T47D (cell line): ENCODE results near the gene SPAAR.

ENCODE experiments used
- DNase-seq, 2 experiments: peaks; one replicate each; pipeline versions ENCODE4 v3.0.0 to v3.0.0-alpha.2; 2011 to 2012; ENCODE audit warnings: low read depth in 1 of 2, low spot score in 1 of 2
- JUND ChIP-seq: IDR thresholded peaks from 2 replicates; pipeline ENCODE4 v1.6.1; 2012; ENCODE audit warnings: low read depth
- in situ Hi-C: cut with HindIII; loops from 2 replicates; pipeline ENCODE4 v1.10.0; 2016; ENCODE audit warnings: low sequenced_read_pairs, low pct_unique_long_range_greater_than_20kb

Gene SPAAR, protein sequence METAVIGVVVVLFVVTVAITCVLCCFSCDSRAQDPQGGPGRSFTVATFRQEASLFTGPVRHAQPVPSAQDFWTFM

DNA sequence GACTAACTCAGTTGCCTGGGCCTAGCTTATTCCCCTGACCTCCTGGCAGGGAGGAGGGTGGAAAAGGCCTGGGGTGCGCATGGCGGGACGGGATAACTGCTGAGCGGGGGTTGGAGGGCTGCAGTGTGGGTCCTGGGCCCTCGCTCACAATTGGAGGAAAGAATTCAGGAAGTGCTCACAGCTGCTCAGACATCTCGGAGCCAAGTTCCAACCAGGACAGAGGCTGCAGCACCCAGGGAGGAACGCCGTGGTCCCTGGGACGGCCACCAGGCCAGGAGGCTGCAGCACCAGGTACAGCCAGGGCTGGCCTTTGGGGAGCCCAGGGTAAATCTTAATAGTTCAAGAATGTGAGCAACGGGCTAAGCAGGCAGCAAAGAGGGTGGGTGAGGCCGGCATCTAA lies at the start of gene SPAAR:
SPAAR (plus strand) TSS at position 217 of the 400 bp plus-strand sequence. CDS start 974 bp downstream, outside the sequence.
- no peak for TF ChIP-seq JUND
- in situ Hi-C loops = no loop called here
- DNase-seq = no peak

DNA sequence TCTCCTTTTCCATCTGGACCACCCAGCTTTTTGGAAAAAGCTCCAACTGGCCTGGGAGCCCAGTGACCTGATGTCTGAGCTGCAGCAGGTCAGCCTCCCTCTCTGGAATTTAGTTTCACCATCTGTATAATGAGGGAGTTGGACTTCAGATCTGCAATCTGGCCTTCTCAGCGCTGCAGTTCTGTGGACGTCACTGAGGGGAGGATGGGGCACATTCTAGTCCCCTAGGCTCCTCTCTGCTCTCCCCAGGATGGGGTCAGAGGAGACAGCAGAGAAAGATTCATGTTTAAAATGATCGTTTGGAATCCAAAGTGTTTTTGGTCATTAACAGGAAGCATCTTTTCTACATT lies 49.3 kb upstream of the SPAAR start:
- in situ Hi-C loops = no loop called here
- no peak for DNase-seq
- TF ChIP-seq JUND = no peak

DNA sequence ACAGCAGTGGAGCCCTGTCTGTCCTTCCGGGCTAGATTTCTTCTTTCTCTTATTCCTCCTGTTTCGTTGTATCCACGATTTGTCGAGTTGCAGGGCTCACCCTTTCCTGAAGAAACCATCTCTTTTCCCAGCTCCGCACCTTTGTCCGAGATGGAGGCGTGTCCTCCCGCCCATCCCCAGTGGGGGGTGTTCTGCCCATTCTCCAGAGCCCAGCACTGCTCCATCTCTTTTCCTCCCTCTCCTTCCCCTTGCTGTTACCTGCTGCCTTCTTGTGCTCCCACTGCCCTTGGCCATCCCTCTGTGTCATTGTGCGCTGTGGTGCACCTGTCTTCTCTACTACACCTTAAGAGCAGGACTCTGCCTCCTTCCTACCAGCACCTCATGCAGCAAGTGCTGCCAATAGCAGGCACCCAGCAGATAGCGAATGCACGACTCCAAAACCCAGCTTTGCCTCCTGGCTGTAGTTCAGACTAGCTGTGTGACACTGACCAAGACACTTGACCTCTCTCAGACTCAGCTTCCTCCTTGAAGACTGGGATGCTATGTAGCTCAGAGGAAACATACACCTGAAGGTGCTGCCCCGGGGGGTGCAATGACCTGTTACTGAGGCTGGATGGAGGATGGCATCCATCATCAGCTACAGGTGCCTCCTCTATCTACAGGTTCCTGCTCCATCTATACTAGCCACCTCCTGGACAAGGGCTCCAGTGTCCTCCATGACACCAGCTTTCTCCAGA lies 48.0 kb upstream of the SPAAR start:
- in situ Hi-C loops = no loop called here
- TF ChIP-seq JUND = no peak
- DNase-seq = no peak

DNA sequence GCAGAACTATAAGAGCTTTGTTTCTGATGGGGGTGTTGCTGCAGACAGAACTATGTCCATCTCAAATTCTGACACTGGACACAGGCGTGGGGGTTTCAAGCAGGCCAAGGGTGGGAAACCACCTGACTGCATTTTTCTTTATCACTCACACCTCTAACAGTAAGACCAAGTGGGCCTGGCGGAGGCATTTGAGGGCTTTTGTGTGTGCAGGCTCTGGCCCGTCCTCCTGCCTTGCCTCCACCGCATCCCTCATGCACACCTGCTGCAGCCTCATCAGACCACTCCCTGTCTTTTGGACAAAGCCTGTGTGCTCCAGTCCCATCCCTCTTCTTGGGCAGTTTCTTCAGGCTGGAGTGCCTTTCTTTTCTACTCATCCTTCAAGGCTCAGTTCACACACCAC lies 47.0 kb upstream of the SPAAR start:
- DNase-seq = no peak
- TF ChIP-seq JUND = no peak
- in situ Hi-C loops = no loop called here

DNA sequence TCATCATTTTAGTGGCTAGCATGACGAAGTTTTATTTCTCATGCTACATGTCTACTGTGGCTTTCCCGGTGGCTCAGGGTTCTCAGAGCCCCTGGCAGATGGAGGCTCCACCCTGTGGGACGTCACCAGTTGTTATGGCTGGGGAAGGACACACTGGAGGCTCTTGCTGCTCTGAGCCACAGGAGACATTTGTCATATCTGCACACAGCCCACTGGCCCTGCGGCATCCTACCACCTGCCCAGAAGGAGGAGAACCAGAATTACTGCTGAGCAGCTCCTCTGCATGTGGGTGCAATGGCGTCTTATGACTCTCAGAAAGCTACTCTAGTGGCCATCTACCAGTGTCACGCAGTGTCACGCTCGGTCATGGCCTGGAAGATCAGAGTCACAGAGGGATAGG lies 45.7 kb upstream of the SPAAR start:
- no peak for DNase-seq
- in situ Hi-C loops = no loop called here
- no peak for TF ChIP-seq JUND

DNA sequence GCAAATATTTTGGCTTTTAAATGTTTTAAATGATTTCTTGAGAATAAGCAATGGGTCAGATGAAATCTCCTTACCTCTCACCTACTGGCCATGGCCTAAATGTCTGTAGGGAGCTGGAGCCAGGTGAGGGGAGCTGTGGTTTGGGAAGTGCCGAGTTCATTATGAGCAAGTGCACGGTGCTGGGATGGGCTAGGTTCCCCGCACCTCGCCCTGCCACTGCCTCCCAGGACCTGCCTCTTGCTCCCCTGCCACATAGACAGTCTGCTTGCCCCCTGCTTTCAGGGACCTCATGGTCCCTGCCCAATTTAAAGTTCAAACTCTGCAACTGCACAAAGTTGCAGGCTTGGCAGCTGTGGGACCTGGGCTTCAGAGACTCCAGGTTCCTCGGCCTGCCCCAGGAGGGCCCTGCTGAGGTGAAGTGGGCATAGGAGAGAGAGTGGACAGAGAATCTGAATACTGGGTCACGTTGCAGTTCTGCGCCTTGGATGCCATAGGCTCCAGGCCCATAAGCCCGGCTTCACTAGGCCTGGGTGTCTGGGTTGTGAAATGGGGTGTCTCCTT lies 44.5 kb upstream of the SPAAR start:
- in situ Hi-C loops = no loop called here
- DNase-seq = no peak
- no peak for TF ChIP-seq JUND

DNA sequence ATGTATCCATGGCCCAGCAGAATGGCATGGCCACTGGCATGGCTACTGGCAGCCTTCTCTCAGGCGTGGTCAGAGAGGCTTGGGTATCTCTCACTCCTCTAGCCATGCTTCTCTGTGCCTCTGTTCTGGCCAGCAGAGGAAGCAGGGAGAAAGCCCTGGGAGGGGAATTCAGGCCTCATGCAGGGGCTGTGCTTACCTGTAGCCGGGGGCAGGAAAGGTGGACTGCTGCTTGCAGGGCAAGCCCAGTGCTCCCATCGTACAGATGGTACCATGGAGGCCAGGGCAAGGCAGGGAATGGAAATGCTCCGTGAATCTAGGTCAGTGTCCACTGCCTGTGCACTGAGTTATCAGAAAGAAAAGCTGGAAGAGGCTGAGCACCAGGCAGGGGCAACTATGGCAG lies 41.8 kb upstream of the SPAAR start:
- TF ChIP-seq JUND = no peak
- DNase-seq = no peak
- in situ Hi-C loops = no loop called here

DNA sequence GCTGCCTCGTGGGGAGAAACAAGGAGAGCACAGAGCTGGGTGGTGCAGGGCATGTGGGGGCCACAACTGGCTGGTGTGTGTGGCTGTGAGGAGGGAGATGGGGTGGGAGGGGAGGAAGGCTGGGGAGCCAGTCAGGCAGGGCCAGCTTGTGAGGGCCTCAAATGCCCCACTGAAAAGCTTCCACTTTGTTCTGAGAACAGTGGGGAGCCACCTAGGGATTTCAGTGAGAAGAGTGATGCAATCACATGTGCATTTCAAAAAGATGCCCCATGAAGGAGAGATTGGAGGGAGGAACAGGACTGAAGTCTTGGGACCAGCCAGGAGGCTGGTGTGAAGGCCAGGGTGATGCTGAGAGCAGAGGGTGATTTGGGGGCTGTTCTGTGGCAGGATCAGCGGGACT lies 40.4 kb upstream of the SPAAR start:
- in situ Hi-C loops = no loop called here
- DNase-seq = no peak
- TF ChIP-seq JUND = no peak

DNA sequence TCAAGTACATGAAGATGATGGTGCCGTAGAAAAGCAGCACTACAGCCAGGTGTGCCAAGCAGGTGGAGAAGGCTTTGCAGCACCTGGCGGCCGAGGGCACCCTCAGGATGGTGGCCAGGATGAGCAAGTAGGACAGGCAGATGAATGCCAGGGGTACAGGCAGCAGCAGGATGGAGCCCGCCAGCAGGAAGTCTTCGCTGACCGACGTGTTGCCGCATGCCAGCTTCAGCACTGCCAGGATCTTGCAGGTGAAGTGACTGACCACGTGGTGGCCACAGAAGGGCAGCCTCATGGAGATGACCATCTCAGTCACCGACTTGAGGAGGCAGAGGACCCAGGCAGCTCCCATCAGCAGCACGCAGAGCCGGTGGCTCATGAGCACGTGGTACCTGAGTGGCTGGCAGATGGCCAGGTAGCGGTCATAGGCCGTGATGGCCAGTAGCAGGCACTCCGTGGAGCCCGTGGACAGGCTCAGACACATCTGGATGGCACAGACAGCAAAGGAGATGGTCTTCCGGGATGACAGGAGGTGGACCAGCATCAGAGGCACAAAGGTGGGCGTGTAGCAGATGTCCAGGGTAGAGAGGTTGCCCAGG lies 39.6 kb upstream of the SPAAR start:
- TF ChIP-seq JUND = no peak
- in situ Hi-C loops = no loop called here
- DNase-seq = no peak

DNA sequence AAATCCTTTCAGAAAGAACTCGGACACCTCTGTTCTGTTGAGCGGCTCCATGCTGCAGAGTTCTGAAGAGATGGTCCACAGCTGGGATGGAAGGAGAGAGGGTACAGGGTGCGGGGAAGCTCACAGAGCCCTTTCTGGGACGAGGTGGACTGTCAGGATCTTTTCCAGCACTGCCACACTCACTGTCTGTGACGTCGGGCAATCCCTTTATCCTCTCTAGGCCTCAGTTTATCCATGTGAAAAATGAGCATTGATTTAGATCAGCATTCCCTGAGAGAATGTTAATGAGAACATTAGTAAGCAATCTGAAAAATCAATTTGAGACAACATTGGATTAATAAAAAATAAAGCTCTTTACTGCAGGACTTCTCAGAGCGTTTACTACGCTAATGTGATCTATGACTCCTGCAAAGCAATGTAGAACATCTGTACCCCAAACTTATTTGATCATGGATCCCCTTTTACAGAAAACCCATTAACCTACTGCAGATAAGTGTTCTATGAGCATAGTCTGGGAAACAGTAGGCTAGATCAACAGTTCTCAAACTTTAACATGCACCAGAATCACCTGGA lies 38.9 kb upstream of the SPAAR start, which contains the start of gene OR13J1:
OR13J1 (minus strand) TSS at position 51 of the 573 bp plus-strand sequence; CDS start at position 51, 0 bp downstream.
- TF ChIP-seq JUND = no peak
- no peak for DNase-seq
- in situ Hi-C loops = no loop called here

DNA sequence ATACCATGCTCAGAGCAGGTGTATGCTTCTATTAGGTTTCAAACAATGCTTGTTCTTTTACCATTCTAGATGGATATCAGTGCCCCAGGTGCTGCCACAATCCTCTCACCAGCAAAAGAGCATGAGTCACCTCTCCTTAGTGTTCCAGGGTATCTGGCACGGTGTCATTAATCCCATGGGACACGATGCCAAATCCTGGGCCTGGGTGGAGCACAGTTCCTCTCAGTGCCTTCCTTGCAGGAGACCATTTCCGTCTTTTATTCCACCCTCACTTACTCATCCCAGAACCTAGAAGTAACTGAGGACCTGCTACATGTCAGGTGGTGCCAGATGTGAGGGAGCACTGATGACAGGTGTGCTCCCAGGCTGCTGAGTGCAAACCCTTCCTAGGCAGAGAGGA lies 37.7 kb upstream of the SPAAR start:
- no peak for TF ChIP-seq JUND
- peak in 1 of 2 experiments; percentile 30 for DNase-seq
- in situ Hi-C loops = no loop called here

DNA sequence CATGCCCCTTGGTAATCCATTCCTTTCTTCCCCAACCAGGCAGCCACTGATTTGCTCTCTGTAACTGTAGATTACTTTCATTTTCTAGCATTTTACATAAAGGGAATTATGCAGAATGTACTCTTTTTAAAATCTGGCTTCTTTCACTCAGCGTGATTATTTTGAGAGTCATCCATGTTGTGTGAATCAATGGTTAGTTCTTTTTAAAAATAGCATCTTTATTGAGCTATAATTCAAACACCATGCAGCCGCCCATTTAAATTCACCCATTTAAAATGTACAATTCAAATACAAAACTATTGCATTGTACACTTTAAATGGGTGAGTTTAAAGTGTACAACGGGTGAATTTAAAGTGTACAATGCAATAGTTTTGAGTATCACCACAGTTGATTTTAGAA lies 36.8 kb upstream of the SPAAR start:
- no peak for DNase-seq
- in situ Hi-C loops = no loop called here
- TF ChIP-seq JUND = no peak

DNA sequence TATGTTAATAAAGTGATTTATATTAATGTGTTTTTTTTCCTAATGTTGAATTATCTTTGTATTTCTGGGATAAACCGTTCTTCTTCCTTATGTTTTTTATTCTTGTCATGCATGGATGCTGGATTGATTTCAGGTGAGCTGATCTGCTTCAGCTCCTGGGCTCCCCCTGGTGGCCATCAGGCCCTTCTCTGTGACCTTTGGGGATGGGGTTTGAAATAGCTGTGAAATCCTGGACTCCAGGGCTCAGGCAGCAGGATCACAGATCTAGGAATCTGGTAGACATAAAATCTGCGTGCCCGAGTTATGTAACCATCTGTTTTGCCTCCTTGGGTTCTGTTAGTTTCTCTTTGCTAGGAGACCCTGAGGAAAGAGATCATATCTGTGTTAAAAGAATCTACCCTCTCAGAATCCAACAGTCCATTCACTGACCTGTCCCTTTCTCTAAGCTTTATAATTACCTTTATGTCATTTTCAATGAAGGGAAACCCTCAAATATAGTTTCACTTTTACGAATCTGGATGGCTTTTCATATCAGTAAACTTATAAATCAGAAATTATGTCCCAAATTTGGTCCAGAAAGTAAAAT lies 26.9 kb upstream of the SPAAR start:
- TF ChIP-seq JUND = no peak
- DNase-seq = peak; percentile 23 to 71
- in situ Hi-C loops = no loop called here
